Liver (tissue), 9 donors: ENCODE results near the gene TCF7L2. TPM values are rescaled to one million over a fixed set of nuclear protein-coding genes. Genes with fewer than 3 reads are reported as not detected.

Experiments
- DNase-seq: peaks from one replicate; pipeline ENCODE4 v3.0.0-alpha.2; 2017; ENCODE audit warnings: low spot score
- H3K27ac ChIP-seq, 2 donors: one replicate each; pipeline ENCODE4 v1.7.0; 2013; ENCODE audit warnings: inconsistent platforms in 2 of 2, low read length in 2 of 2, control low read depth in 1 of 2, low read depth in 1 of 2, mild to moderate bottlenecking in 1 of 2
- H3K27me3 ChIP-seq, 4 donors: one replicate each; pipeline versions ENCODE4 v1.6.1 to v1.7.0; 2013; ENCODE audit warnings: low read length in 3 of 4, inconsistent platforms in 1 of 4, mild to moderate bottlenecking in 1 of 4, moderate library complexity in 1 of 4; ENCODE audit not compliant: control insufficient read depth in 4 of 4, insufficient read depth in 4 of 4
- H3K36me3 ChIP-seq, 4 donors: one replicate each; pipeline versions ENCODE4 v1.6.1 to v1.7.0; 2013; ENCODE audit warnings: low read length in 3 of 4, mild to moderate bottlenecking in 3 of 4, low read depth in 1 of 4, moderate library complexity in 1 of 4; ENCODE audit not compliant: control insufficient read depth in 4 of 4, insufficient read depth in 3 of 4
- H3K4me1 ChIP-seq, 4 donors: one replicate each; pipeline versions ENCODE4 v1.6.1 to v1.7.0; 2013; ENCODE audit warnings: low read length in 3 of 4, mild to moderate bottlenecking in 3 of 4, moderate library complexity in 1 of 4; ENCODE audit not compliant: control insufficient read depth in 4 of 4, insufficient read depth in 4 of 4
- H3K4me3 ChIP-seq, 3 donors: one replicate each; pipeline versions ENCODE4 v1.6.1 to v1.7.0; 2013; ENCODE audit warnings: low read length in 3 of 3, control low read depth in 1 of 3, low read depth in 1 of 3, mild to moderate bottlenecking in 1 of 3
- H3K9ac ChIP-seq, 2 donors: one replicate each; pipeline ENCODE4 v1.7.0; 2013; ENCODE audit warnings: low read length in 2 of 2, mild to moderate bottlenecking in 2 of 2, moderate library complexity in 2 of 2, control low read depth in 1 of 2, low read depth in 1 of 2
- H3K9me3 ChIP-seq, 4 donors: one replicate each; pipeline versions ENCODE4 v1.6.1 to v1.7.0; 2013; ENCODE audit warnings: low read length in 3 of 4; ENCODE audit not compliant: control insufficient read depth in 4 of 4
- EGR1 ChIP-seq, 2 donors: IDR thresholded peaks; 2 replicates each; pipeline ENCODE4 v1.6.1; 2016 to 2018; ENCODE audit warnings: antibody characterized with exemption in 2 of 2, low read depth in 2 of 2
- FOXA1 ChIP-seq: IDR thresholded peaks from 2 replicates; pipeline ENCODE4 v1.6.1; 2016; ENCODE audit warnings: antibody characterized with exemption
- FOXA2 ChIP-seq: IDR thresholded peaks from 2 replicates; pipeline ENCODE4 v1.6.1; 2016; ENCODE audit warnings: antibody characterized with exemption
- GABPA ChIP-seq, 2 donors: IDR thresholded peaks in 1 of 2; conservative IDR thresholded peaks in 1 of 2; 2 replicates each; pipeline ENCODE4 v1.6.1; 2016; ENCODE audit warnings: antibody characterized with exemption in 2 of 2, mild to moderate bottlenecking in 1 of 2, moderate library complexity in 1 of 2
- HNF4A ChIP-seq, 2 donors: conservative IDR thresholded peaks; 2 replicates each; pipeline ENCODE4 v1.6.1; 2016; ENCODE audit warnings: antibody characterized with exemption in 2 of 2, mild to moderate bottlenecking in 2 of 2
- HNF4G ChIP-seq: IDR thresholded peaks from 2 replicates; pipeline ENCODE4 v1.6.1; 2016; ENCODE audit warnings: antibody characterized with exemption
- JUND ChIP-seq, 2 donors: IDR thresholded peaks; 2 replicates each; pipeline ENCODE4 v1.6.1; 2016; ENCODE audit warnings: antibody characterized with exemption in 2 of 2
- NR2F2 ChIP-seq: IDR thresholded peaks from 2 replicates; pipeline ENCODE4 v1.6.1; 2016; ENCODE audit warnings: antibody characterized with exemption
- RAD21 ChIP-seq, 2 donors: IDR thresholded peaks; 2 replicates each; pipeline ENCODE4 v1.6.1; 2016; ENCODE audit warnings: antibody characterized with exemption in 2 of 2, mild to moderate bottlenecking in 2 of 2
- RXRA ChIP-seq, 2 donors: IDR thresholded peaks; 2 replicates each; pipeline ENCODE4 v1.6.1; 2017 to 2018; ENCODE audit warnings: antibody characterized with exemption in 2 of 2, mild to moderate bottlenecking in 1 of 2
- SP1 ChIP-seq: IDR thresholded peaks from 2 replicates; pipeline ENCODE4 v1.6.1; 2018; ENCODE audit warnings: antibody characterized with exemption, mild to moderate bottlenecking
- TAF1 ChIP-seq: conservative IDR thresholded peaks from 2 replicates; pipeline ENCODE4 v1.6.1; 2016; ENCODE audit warnings: antibody characterized with exemption, mild to moderate bottlenecking
- YY1 ChIP-seq: IDR thresholded peaks from 2 replicates; pipeline ENCODE4 v1.6.1; 2016; ENCODE audit warnings: antibody characterized with exemption, mild to moderate bottlenecking
- WGBS: extraction: QIAGEN DNeasy Blood & Tissue Kit; methylation state at CpG from one replicate; pipeline ENCODE4 v1.1.7; 2013; 5-methylcytosine and 5-hydroxymethylcytosine counted together
- polyA plus RNA-seq, 2 donors: library from polyadenylated mRNA; stranded (reverse) in 1 of 2; unstranded in 1 of 2; fragments of 200-250 nt in 1 of 2; fragments of >200 nt in 1 of 2; fragmentation: Nextera tagmentation in 1 of 2; extraction: Ambion mirVana in 1 of 2; gene quantifications; one replicate each; pipeline versions ENCODE4 v1.2.1 to v1.2.3, GENCODE V29; 2013 to 2015
- total RNA-seq, 2 donors: library from RNA; depleted of rRNA; stranded (reverse); fragments of >200 nt; gene quantifications; one replicate each; pipeline ENCODE4 v1.2.3, GENCODE V29; 2014
- TF ChIP-seq, protein P1 (sequence below): fragments of 150-350 bp; IDR thresholded peaks from 2 replicates; pipeline ENCODE4 v1.5.1; 2017; ENCODE audit warnings: improper control_type of control experiment, low read depth, low read length; ENCODE audit not compliant: missing input control
- TF ChIP-seq, protein P2 (sequence below): IDR thresholded peaks from 2 replicates; pipeline ENCODE4 v1.6.1; 2016; ENCODE audit warnings: antibody characterized with exemption
- TF ChIP-seq, protein P3 (sequence below): IDR thresholded peaks from 2 replicates; pipeline ENCODE4 v1.6.1; 2016; ENCODE audit warnings: antibody characterized with exemption
- TF ChIP-seq, protein P4 (sequence below): IDR thresholded peaks from 2 replicates; pipeline ENCODE4 v1.6.1; 2016; ENCODE audit warnings: antibody characterized with exemption, mild to moderate bottlenecking
- TF ChIP-seq, protein P5 (sequence below): IDR thresholded peaks from 2 replicates; pipeline ENCODE4 v1.6.1; 2016; ENCODE audit warnings: antibody characterized with exemption
- donor health status: healthy.
- donor health status: healthy.
- donor health status: healthy.
- donor health status: healthy.
- donor health status: healthy.

The TCF7L2 gene
- total and polyA plus RNA-seq, 4 donors = 4.9 to 18.0 (median 8.3) TPM

DNA sequence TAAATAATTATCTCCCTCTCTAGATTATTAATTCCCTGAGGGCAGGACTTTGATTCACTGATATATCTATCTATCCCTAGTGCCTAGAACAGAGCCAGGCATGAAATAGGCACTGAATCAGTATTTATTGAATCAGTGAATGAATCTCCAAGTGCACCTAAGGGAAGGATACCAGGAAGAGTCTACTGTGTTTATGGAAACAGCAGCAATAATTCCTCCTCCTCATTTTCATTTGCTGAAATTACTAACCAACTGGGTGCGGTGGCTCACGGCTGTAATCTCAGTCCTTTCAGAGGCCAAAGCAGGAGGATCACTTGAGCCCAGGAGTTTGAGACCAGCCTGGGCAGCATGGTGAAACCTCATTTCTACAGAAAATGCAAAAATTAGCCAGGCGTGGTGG is 161.2 kb downstream of the TCF7L2 start:
- H3K36me3 ChIP-seq = no peaks in the 10 kb centered on the region
- H3K4me3 ChIP-seq = no peak overlapping the region
- H3K27ac ChIP-seq = peak overlapping the region; percentile 42 to 88
- H3K4me1 ChIP-seq = peaks cover 5 to 44% (median 31%) of the 10 kb centered on the region in 4 donors
- H3K9ac ChIP-seq = no peak overlapping the region
- no peaks in the 10 kb centered on the region for H3K9me3 ChIP-seq
- no peaks in the 10 kb centered on the region for H3K27me3 ChIP-seq
- 96% methylated on average over 3 of the region's 3 CpGs for WGBS
- DNase-seq = no peak
- no peak for TF ChIP-seq YY1
- TF ChIP-seq, protein P1, sequence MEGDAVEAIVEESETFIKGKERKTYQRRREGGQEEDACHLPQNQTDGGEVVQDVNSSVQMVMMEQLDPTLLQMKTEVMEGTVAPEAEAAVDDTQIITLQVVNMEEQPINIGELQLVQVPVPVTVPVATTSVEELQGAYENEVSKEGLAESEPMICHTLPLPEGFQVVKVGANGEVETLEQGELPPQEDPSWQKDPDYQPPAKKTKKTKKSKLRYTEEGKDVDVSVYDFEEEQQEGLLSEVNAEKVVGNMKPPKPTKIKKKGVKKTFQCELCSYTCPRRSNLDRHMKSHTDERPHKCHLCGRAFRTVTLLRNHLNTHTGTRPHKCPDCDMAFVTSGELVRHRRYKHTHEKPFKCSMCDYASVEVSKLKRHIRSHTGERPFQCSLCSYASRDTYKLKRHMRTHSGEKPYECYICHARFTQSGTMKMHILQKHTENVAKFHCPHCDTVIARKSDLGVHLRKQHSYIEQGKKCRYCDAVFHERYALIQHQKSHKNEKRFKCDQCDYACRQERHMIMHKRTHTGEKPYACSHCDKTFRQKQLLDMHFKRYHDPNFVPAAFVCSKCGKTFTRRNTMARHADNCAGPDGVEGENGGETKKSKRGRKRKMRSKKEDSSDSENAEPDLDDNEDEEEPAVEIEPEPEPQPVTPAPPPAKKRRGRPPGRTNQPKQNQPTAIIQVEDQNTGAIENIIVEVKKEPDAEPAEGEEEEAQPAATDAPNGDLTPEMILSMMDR = no peak
- no peak for TF ChIP-seq FOXA2
- TF ChIP-seq RXRA (IDR thresholded peaks at IDR 0.05) = no peak
- no peak for TF ChIP-seq HNF4A (conservative IDR thresholded peaks at IDR 0.05)
- no peak for TF ChIP-seq HNF4G
- TF ChIP-seq FOXA1 = no peak
- no peak for TF ChIP-seq JUND (IDR thresholded peaks at IDR 0.05)
- no peak for TF ChIP-seq TAF1
- TF ChIP-seq SP1 = no peak
- TF ChIP-seq NR2F2 = no peak
- no peak for TF ChIP-seq RAD21 (IDR thresholded peaks at IDR 0.05)
- no peak for TF ChIP-seq EGR1 (IDR thresholded peaks at IDR 0.05; ENCODE audit: low read depth in 2 of 2)
- no peak for TF ChIP-seq GABPA (IDR thresholded peaks at IDR 0.05 in 1 of 2, conservative IDR thresholded peaks at IDR 0.05 in 1 of 2)
- TF ChIP-seq, protein P2, sequence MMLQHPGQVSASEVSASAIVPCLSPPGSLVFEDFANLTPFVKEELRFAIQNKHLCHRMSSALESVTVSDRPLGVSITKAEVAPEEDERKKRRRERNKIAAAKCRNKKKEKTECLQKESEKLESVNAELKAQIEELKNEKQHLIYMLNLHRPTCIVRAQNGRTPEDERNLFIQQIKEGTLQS = no peak
- TF ChIP-seq, protein P3, sequence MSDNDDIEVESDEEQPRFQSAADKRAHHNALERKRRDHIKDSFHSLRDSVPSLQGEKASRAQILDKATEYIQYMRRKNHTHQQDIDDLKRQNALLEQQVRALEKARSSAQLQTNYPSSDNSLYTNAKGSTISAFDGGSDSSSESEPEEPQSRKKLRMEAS = no peak
- TF ChIP-seq, protein P4, sequence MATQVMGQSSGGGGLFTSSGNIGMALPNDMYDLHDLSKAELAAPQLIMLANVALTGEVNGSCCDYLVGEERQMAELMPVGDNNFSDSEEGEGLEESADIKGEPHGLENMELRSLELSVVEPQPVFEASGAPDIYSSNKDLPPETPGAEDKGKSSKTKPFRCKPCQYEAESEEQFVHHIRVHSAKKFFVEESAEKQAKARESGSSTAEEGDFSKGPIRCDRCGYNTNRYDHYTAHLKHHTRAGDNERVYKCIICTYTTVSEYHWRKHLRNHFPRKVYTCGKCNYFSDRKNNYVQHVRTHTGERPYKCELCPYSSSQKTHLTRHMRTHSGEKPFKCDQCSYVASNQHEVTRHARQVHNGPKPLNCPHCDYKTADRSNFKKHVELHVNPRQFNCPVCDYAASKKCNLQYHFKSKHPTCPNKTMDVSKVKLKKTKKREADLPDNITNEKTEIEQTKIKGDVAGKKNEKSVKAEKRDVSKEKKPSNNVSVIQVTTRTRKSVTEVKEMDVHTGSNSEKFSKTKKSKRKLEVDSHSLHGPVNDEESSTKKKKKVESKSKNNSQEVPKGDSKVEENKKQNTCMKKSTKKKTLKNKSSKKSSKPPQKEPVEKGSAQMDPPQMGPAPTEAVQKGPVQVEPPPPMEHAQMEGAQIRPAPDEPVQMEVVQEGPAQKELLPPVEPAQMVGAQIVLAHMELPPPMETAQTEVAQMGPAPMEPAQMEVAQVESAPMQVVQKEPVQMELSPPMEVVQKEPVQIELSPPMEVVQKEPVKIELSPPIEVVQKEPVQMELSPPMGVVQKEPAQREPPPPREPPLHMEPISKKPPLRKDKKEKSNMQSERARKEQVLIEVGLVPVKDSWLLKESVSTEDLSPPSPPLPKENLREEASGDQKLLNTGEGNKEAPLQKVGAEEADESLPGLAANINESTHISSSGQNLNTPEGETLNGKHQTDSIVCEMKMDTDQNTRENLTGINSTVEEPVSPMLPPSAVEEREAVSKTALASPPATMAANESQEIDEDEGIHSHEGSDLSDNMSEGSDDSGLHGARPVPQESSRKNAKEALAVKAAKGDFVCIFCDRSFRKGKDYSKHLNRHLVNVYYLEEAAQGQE = no peak

DNA sequence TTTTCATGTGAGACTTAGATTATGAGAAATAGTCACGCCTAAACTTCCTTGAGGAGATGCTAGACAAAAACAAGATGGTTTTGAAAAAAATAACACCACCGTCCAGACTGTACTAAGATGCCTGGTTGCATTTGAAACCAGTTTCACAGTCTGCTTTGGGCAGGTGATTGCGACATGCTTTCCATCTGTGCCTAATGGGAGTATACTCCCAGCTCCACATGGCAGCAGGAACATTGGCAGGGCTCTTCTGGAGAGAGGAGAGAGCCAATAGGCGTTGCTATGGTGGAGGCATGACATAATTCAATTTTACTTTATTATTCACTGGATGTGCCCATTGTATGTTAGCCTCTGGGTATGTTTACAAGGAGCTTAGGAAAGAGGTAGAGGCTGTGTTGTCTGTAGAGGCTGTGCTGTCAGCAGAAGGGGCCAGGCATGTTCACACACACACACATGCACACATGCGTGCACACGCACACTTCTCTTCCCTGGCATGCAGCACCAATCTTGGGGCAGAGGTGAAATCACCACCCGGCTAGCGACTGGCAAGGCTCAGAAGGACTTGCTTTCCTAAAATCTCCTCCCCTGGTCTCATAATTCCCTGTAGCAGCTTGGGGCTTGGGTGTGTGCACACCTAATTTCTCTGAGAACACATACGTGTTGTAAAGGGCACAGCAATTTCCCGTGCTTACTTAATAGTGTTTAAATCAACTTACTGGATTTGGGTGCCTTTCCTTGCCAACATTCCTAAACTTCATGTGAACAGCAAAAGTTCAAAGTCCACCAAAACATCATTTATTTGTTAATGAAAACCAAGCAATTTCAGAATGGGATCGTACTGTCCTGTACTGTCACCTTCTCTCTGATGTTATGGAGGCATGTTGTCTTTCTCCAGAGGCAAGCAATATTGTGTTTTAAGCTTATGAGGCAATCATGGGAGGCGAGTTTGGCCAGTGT is 162.1 kb downstream of the TCF7L2 start:
- Histone ChIP-seq H3K9ac (no peak overlapping the region), H3K4me1 (peaks cover 5 to 36% (median 24%) of the 10 kb centered on the region in 4 donors), H3K27me3 (no peaks in the 10 kb centered on the region), H3K27ac (peak overlapping the region; percentile 79 to 88), H3K4me3 (no peak overlapping the region), H3K36me3 (no peaks in the 10 kb centered on the region), H3K9me3 (no peaks in the 10 kb centered on the region)
- DNase-seq = no peak
- WGBS = 41% methylated on average over 12 of the region's 12 CpGs
- TF ChIP-seq RAD21 (IDR thresholded peaks at IDR 0.05) (peak; percentile 7 to 18), SP1 (peak; percentile 86), NR2F2 (peak; percentile 17), YY1 (peak; percentile 70), HNF4G (peak; percentile 78)
- TF ChIP-seq, protein P4 = no peak
- TF ChIP-seq, protein P5, sequence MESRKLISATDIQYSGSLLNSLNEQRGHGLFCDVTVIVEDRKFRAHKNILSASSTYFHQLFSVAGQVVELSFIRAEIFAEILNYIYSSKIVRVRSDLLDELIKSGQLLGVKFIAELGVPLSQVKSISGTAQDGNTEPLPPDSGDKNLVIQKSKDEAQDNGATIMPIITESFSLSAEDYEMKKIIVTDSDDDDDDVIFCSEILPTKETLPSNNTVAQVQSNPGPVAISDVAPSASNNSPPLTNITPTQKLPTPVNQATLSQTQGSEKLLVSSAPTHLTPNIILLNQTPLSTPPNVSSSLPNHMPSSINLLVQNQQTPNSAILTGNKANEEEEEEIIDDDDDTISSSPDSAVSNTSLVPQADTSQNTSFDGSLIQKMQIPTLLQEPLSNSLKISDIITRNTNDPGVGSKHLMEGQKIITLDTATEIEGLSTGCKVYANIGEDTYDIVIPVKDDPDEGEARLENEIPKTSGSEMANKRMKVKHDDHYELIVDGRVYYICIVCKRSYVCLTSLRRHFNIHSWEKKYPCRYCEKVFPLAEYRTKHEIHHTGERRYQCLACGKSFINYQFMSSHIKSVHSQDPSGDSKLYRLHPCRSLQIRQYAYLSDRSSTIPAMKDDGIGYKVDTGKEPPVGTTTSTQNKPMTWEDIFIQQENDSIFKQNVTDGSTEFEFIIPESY = peak; percentile 33
